Upper lobe of left lung (tissue), 6 donors: ENCODE data around the gene QPCTL. TPM values are rescaled to one million over a fixed set of nuclear protein-coding genes. Genes with fewer than 3 reads are reported as not detected.

Experiments
- ATAC-seq, 2 donors: fragments of 200-7000 bp; cut with Tn5 transposase; one replicate each; pipeline ENCODE4 v1.9.1; 2022; ENCODE audit warnings: mild to moderate bottlenecking in 2 of 2, moderate library complexity in 2 of 2; ENCODE audit not compliant: low FRiP score in 2 of 2
- DNase-seq, 2 donors: peaks; one replicate each; pipeline ENCODE4 v3.0.0-alpha.2; 2019 to 2020
- H3K27ac ChIP-seq, 4 donors: fragments of 200-600 bp; sonication (generic); one replicate each; pipeline ENCODE4 v1.5.1; 2016 to 2019
- H3K27me3 ChIP-seq, 4 donors: fragments of 200-600 bp; sonication (generic); one replicate each; pipeline ENCODE4 v1.5.1; 2017 to 2019
- H3K36me3 ChIP-seq, 4 donors: fragments of 200-600 bp; sonication (generic); one replicate each; pipeline ENCODE4 v1.5.1; 2016 to 2019
- H3K4me1 ChIP-seq, 4 donors: fragments of 200-600 bp; sonication (generic); one replicate each; pipeline ENCODE4 v1.5.1; 2018 to 2019
- H3K4me3 ChIP-seq, 4 donors: fragments of 200-600 bp; sonication (generic); one replicate each; pipeline ENCODE4 v1.5.1; 2017 to 2019; ENCODE audit warnings: mild to moderate bottlenecking in 2 of 4, moderate library complexity in 1 of 4
- H3K9me3 ChIP-seq, 4 donors: fragments of 200-600 bp; sonication (generic); one replicate each; pipeline ENCODE4 v1.5.1; 2018 to 2019
- EP300 ChIP-seq, 4 donors: sonication (generic); formaldehyde crosslinking; IDR thresholded peaks; one replicate each; pipeline ENCODE4 v1.5.1; 2017; ENCODE audit warnings: antibody characterized with exemption in 4 of 4, control low read depth in 2 of 4
- POLR2A ChIP-seq, 4 donors: fragments of 450-650 bp; IDR thresholded peaks; one replicate each; pipeline ENCODE4 v1.5.1; 2016 to 2017; ENCODE audit warnings: antibody characterized with exemption in 4 of 4, mild to moderate bottlenecking in 2 of 4
- POLR2AphosphoS5 ChIP-seq, 2 donors: sonication (generic); formaldehyde crosslinking; IDR thresholded peaks; one replicate each; pipeline ENCODE4 v1.5.1; 2017; ENCODE audit warnings: antibody characterized with exemption in 2 of 2
- WGBS, 2 donors: methylation state at CpG; one replicate each; pipeline ENCODE4 v1.1.5; 2017 to 2018; 5-methylcytosine and 5-hydroxymethylcytosine counted together
- total RNA-seq, 6 donors: library from RNA; depleted of rRNA in 4 of 6; stranded (reverse); fragments of >200 nt in 4 of 6; gene quantifications; one replicate each; pipeline versions ENCODE4 v1.1.0 to v1.2.1, GENCODE V29; 2016 to 2021
- TF ChIP-seq, protein P1 (sequence below), 6 experiments: fragments of 450-650 bp in 4 of 6; fragments of 200-600 bp in 2 of 6; sonication (generic) in 2 of 6; IDR thresholded peaks; one replicate each; pipeline ENCODE4 v1.5.1; 2016 to 2019; ENCODE audit warnings: antibody characterized with exemption in 6 of 6
- donor health status: DM: no; HTN: no; CAD: no; lungs with moderate emphysema.
- donor health status: DM: no; HTN: yes; CAD: no; lungs with severe emphysema.

Gene QPCTL
- total RNA-seq, 6 donors from 2014 or later = 7.1 to 18.3 (median 10.1) TPM

DNA sequence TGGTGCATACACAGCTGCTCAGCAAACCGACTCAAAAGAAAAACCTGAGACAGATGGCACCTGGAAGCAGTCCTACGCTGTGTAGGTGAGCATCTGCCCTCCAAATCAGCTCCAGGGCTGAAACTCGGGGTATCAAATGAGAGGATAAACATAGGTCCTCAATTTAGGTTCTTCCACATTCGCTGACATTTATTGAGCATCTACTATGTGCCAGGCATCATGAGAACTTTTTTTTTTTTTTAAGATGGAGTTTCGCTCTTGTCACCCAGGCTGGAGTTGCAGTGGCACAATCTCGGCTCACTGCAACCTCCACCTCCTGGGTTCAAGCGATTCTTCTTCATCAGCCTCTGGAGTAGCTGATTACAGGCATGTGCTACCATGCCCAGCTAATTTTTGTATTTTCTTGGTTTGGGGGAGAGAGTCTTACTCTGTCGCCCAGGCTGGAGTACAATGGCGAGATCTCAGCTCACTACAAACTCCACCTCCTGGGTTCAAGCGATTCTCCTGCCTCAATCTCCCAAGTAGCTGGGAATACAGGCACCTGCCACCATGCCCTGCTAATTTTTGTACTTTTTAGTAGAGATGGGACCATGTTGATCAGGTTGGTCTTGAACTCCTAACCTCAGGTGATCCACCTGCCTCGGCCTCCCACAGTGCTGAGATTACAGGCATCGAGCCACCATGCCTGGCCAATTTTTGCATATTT, 13.4 kb downstream of the QPCTL start:
- Histone ChIP-seq H3K4me1 (no peaks in the 10 kb centered on the region), H3K9me3 (no peaks in the 10 kb centered on the region), H3K27ac (no peak overlapping the region), H3K4me3 (no peak overlapping the region), H3K27me3 (no peaks in the 10 kb centered on the region), H3K36me3 (peaks cover 0 to 16% (median 3%) of the 10 kb centered on the region in 4 donors)
- no peak for ATAC-seq
- TF ChIP-seq, protein P1, sequence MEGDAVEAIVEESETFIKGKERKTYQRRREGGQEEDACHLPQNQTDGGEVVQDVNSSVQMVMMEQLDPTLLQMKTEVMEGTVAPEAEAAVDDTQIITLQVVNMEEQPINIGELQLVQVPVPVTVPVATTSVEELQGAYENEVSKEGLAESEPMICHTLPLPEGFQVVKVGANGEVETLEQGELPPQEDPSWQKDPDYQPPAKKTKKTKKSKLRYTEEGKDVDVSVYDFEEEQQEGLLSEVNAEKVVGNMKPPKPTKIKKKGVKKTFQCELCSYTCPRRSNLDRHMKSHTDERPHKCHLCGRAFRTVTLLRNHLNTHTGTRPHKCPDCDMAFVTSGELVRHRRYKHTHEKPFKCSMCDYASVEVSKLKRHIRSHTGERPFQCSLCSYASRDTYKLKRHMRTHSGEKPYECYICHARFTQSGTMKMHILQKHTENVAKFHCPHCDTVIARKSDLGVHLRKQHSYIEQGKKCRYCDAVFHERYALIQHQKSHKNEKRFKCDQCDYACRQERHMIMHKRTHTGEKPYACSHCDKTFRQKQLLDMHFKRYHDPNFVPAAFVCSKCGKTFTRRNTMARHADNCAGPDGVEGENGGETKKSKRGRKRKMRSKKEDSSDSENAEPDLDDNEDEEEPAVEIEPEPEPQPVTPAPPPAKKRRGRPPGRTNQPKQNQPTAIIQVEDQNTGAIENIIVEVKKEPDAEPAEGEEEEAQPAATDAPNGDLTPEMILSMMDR (IDR thresholded peaks at IDR 0.05) = no peak
- TF ChIP-seq POLR2AphosphoS5 (IDR thresholded peaks at IDR 0.05) (no peak), POLR2A (IDR thresholded peaks at IDR 0.05) (no peak), EP300 (IDR thresholded peaks at IDR 0.05) (no peak)
- WGBS, 2 donors = 94 to 98% methylated on average over 12 of the region's 12 CpGs
- no peak for DNase-seq

DNA sequence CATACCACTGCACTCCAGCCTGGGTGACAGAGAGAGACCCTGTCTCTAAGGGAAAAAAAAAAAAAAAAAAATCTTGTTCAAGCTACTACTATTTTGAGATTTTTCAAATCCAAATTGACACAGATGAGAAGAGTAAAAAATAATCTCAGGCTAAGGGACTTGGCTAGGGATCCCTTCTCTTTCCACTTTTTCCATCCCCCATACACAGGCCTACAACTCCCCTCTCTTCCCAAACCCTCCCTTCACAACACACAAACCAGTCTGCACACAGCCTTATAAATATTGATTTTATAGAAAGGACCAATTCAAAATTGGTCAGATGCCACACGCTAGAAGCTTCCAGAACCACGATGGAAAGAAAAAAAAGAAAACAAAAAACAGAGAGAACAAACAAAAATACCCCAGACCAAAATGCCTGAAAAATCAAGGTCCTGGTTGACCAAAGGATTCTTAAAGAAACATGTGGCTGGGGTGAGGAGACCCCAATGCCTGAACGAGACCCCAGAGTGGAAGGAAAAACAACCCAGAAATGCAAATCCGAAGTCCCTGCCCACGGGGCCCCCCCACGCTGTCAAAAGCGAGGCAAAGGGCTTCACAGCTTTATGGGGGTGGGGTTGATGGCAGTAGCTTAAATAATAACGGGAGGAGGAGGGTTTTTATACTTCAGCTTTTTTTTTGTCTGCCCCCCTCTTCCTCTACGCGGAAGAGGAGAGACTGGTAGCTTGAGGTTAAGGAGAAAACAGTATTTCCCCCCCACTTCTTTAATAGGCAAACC, 18.1 kb downstream of the QPCTL start:
- TF ChIP-seq POLR2AphosphoS5 (IDR thresholded peaks at IDR 0.05) (no peak), POLR2A (IDR thresholded peaks at IDR 0.05) (no peak), EP300 (IDR thresholded peaks at IDR 0.05) (no peak)
- TF ChIP-seq, protein P1 (IDR thresholded peaks at IDR 0.05) = no peak
- no peaks in the 10 kb centered on the region for H3K9me3 ChIP-seq
- no peak overlapping the region for H3K4me3 ChIP-seq
- H3K27me3 ChIP-seq = no peaks in the 10 kb centered on the region
- DNase-seq (no peak), ATAC-seq (no peak)
- peaks cover 4 to 27% (median 21%) of the 10 kb centered on the region in 4 donors for H3K36me3 ChIP-seq
- no peaks in the 10 kb centered on the region for H3K4me1 ChIP-seq
- WGBS, 2 donors = 77 to 79% methylated on average over 10 of the region's 10 CpGs
- no peak overlapping the region for H3K27ac ChIP-seq

DNA sequence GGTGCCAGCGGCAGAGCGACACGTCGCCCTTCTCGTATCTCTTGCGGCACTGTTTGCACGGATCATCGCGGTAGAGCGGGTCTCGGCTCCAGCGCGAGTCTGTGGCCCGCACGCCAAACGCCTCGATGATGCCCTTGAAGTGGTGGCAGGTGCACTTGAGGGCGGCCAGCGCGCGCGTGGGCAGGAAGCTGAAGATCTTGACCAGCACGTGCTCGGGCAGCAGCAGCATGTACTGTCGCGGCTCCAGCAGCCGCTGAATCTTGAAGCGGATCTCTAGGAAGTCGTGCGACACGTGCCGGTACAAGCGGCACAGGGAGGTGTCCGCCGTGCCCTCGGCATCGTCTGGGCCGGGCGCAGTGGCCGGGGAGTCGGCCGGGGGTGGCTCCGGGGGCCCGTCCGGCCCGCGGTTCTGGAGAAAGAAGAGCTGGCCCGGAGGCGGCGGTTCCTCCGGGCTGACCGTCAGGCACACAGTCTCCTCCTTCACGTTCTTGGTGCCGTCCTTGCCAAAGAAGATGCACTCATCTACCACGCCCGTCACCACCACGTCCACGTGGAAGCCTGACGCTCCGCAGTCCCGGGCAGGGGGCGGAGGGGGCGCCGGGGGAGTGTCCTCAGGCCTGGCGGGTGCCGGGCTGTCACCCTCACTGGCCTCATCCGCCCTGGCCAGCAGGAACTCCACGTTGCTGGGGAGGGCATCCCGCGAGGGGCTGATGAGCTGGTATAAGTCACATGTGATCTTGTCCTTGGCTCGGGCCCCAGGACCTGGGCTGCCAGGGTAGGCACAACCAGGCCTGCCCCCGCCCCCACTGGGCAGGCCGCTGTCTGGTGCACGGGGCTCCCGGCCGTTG, 19.6 kb downstream of the QPCTL start:
- ATAC-seq = no peak
- H3K27me3 ChIP-seq = no peaks in the 10 kb centered on the region
- DNase-seq = peak in 1 of 2 donors; percentile 82
- no peaks in the 10 kb centered on the region for H3K9me3 ChIP-seq
- peaks cover 9 to 10% (median 10%) of the 10 kb centered on the region in 4 donors for H3K4me1 ChIP-seq
- TF ChIP-seq, protein P1 (IDR thresholded peaks at IDR 0.05) = no peak
- TF ChIP-seq POLR2AphosphoS5 (IDR thresholded peaks at IDR 0.05) (no peak), EP300 (IDR thresholded peaks at IDR 0.05) (no peak), POLR2A (IDR thresholded peaks at IDR 0.05) (no peak)
- H3K4me3 ChIP-seq = no peak overlapping the region
- peaks cover 4 to 27% (median 21%) of the 10 kb centered on the region in 4 donors for H3K36me3 ChIP-seq
- no peak overlapping the region for H3K27ac ChIP-seq
- WGBS, 2 donors = 91 to 94% methylated on average over 39 to 64 of the region's 76 CpGs

DNA sequence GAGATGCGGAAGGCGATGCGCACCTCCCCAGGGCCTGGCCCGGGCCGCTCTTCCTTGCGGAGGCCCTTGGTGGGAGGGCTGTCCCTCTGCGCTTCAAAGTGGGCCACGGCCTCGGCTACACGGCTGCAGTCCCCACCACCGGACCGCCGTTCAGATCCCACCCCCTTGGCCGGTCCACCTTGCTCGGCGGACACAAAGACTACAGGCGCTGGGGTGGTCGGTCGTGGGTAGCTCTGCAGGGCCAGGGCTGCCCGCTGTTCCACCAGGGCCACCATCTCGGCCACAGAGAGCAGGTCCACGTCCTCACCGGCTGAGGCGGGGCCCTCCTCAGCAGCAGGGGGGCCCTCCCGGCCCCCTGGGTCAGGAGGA, 20.2 kb downstream of the QPCTL start:
- DNase-seq = peak in 1 of 2 donors; percentile 80
- Histone ChIP-seq H3K27ac (no peak overlapping the region), H3K4me3 (no peak overlapping the region), H3K27me3 (no peaks in the 10 kb centered on the region), H3K9me3 (no peaks in the 10 kb centered on the region), H3K4me1 (peaks cover 9 to 10% (median 10%) of the 10 kb centered on the region in 4 donors), H3K36me3 (peaks cover 4 to 27% (median 21%) of the 10 kb centered on the region in 4 donors)
- WGBS, 2 donors = 80 to 94% methylated on average over 1 to 18 of the region's 25 CpGs
- ATAC-seq = no peak
- TF ChIP-seq EP300 (IDR thresholded peaks at IDR 0.05) (no peak), POLR2A (IDR thresholded peaks at IDR 0.05) (no peak), POLR2AphosphoS5 (IDR thresholded peaks at IDR 0.05) (no peak)
- TF ChIP-seq, protein P1 (IDR thresholded peaks at IDR 0.05) = no peak
